ENCODE data around the gene ST6GAL1.
"Not testable (repeated sequence)": the region's sequence is repeated elsewhere in the genome, so short reads cannot be mapped to it uniquely, and the experiment has no call there.

The ST6GAL1 gene

GRCh38 chr3:186963636-186964035 is 33.3 kb downstream of the ST6GAL1 start:
- TF ChIP-seq, protein P1, sequence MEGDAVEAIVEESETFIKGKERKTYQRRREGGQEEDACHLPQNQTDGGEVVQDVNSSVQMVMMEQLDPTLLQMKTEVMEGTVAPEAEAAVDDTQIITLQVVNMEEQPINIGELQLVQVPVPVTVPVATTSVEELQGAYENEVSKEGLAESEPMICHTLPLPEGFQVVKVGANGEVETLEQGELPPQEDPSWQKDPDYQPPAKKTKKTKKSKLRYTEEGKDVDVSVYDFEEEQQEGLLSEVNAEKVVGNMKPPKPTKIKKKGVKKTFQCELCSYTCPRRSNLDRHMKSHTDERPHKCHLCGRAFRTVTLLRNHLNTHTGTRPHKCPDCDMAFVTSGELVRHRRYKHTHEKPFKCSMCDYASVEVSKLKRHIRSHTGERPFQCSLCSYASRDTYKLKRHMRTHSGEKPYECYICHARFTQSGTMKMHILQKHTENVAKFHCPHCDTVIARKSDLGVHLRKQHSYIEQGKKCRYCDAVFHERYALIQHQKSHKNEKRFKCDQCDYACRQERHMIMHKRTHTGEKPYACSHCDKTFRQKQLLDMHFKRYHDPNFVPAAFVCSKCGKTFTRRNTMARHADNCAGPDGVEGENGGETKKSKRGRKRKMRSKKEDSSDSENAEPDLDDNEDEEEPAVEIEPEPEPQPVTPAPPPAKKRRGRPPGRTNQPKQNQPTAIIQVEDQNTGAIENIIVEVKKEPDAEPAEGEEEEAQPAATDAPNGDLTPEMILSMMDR (IDR thresholded peaks at IDR 0.05; ENCODE audit: low read depth, low read length, missing control alignments) = no peak
- Histone ChIP-seq H3K27ac (no peak overlapping the region), H3K27me3 (replicated peaks) (no peaks in the 10 kb centered on the region), H3K36me3 (replicated peaks) (no peaks in the 10 kb centered on the region), H3K4me3 (ENCODE audit: low read depth, low read length) (no peak overlapping the region)
- DNase-seq = no peak
- in situ Hi-C loops (cut with HindIII; ENCODE audit: low pct_ligation_motif_present, low sequenced_read_pairs) = no loop called here

- in situ Hi-C loops (cut with HindIII; ENCODE audit: low pct_ligation_motif_present, low sequenced_read_pairs) = no loop called here
- Histone ChIP-seq H3K36me3 (replicated peaks) (no peaks in the 10 kb centered on the region), H3K4me3 (ENCODE audit: low read depth, low read length) (no peak overlapping the region), H3K27me3 (replicated peaks) (no peaks in the 10 kb centered on the region), H3K27ac (no peak overlapping the region)
- no peak for DNase-seq
- TF ChIP-seq, protein P1 (IDR thresholded peaks at IDR 0.05; ENCODE audit: low read depth, low read length, missing control alignments) = no peak
Observed at GRCh38 chr3:186964071-186964470, 33.7 kb downstream of the ST6GAL1 start.

GRCh38 chr3:186964616-186965015 is 34.3 kb downstream of the ST6GAL1 start:
- TF ChIP-seq, protein P1 (IDR thresholded peaks at IDR 0.05; ENCODE audit: low read depth, low read length, missing control alignments) = no peak
- no peak for DNase-seq
- no peak overlapping the region for H3K27ac ChIP-seq
- H3K36me3 ChIP-seq (replicated peaks) = no peaks in the 10 kb centered on the region
- H3K4me3 ChIP-seq (ENCODE audit: low read depth, low read length) = no peak overlapping the region
- in situ Hi-C loops (cut with HindIII; ENCODE audit: low pct_ligation_motif_present, low sequenced_read_pairs) = no loop called here
- no peaks in the 10 kb centered on the region for H3K27me3 ChIP-seq (replicated peaks)

GRCh38 chr3:186965141-186965879 is 35.0 kb downstream of the ST6GAL1 start:
- H3K4me3 ChIP-seq (ENCODE audit: low read depth, low read length) = no peak overlapping the region
- DNase-seq = no peak
- no peaks in the 10 kb centered on the region for H3K27me3 ChIP-seq (replicated peaks)
- TF ChIP-seq, protein P1 (IDR thresholded peaks at IDR 0.05; ENCODE audit: low read depth, low read length, missing control alignments) = no peak
- H3K36me3 ChIP-seq (replicated peaks) = no peaks in the 10 kb centered on the region
- in situ Hi-C loops (cut with HindIII; ENCODE audit: low pct_ligation_motif_present, low sequenced_read_pairs) = no loop called here
- no peak overlapping the region for H3K27ac ChIP-seq

- Histone ChIP-seq H3K4me3 (ENCODE audit: low read depth, low read length) (no peak overlapping the region), H3K36me3 (replicated peaks) (no peaks in the 10 kb centered on the region), H3K27me3 (replicated peaks) (no peaks in the 10 kb centered on the region), H3K27ac (no peak overlapping the region)
- DNase-seq = no peak
- in situ Hi-C loops (cut with HindIII; ENCODE audit: low pct_ligation_motif_present, low sequenced_read_pairs) = no loop called here
- TF ChIP-seq, protein P1 (IDR thresholded peaks at IDR 0.05; ENCODE audit: low read depth, low read length, missing control alignments) = no peak
Observed at GRCh38 chr3:186966406-186966805, 36.1 kb downstream of the ST6GAL1 start.

GRCh38 chr3:186967236-186967635 is 36.9 kb downstream of the ST6GAL1 start:
- H3K27ac ChIP-seq; H3K4me3 ChIP-seq (ENCODE audit: low read depth, low read length); H3K27me3 ChIP-seq (replicated peaks); H3K36me3 ChIP-seq (replicated peaks); DNase-seq; in situ Hi-C loops (cut with HindIII; ENCODE audit: low pct_ligation_motif_present, low sequenced_read_pairs): not testable (repeated sequence)
